Measurements from ENCODE around the gene AKAP4.

The AKAP4 gene, protein sequence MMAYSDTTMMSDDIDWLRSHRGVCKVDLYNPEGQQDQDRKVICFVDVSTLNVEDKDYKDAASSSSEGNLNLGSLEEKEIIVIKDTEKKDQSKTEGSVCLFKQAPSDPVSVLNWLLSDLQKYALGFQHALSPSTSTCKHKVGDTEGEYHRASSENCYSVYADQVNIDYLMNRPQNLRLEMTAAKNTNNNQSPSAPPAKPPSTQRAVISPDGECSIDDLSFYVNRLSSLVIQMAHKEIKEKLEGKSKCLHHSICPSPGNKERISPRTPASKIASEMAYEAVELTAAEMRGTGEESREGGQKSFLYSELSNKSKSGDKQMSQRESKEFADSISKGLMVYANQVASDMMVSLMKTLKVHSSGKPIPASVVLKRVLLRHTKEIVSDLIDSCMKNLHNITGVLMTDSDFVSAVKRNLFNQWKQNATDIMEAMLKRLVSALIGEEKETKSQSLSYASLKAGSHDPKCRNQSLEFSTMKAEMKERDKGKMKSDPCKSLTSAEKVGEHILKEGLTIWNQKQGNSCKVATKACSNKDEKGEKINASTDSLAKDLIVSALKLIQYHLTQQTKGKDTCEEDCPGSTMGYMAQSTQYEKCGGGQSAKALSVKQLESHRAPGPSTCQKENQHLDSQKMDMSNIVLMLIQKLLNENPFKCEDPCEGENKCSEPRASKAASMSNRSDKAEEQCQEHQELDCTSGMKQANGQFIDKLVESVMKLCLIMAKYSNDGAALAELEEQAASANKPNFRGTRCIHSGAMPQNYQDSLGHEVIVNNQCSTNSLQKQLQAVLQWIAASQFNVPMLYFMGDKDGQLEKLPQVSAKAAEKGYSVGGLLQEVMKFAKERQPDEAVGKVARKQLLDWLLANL

DNA sequence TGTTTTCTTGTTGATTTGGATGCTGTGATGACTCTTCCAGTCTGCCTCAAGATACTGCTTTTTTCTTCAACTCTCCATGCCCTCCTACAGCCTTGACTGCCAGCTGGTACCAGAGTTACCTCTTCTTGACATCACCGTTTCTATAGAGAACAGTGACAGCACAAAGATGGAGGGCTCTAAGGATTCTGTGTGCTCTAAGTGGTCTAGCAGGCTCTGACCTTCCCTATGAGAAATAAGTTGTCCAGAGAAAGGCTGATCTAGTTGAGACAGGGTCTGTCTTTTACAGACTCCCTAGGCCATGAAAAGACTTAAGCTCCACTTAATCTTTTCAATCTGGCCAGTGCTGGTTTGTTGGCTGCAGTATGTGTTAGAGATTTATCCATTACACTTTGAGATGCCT lies at the start of gene AKAP4:
Gene AKAP4, minus strand, starts transcription at position 101 of the 400 bp plus-strand sequence. CDS start 118 bp downstream, outside the sequence.
- DNase-seq, result no peak

DNA sequence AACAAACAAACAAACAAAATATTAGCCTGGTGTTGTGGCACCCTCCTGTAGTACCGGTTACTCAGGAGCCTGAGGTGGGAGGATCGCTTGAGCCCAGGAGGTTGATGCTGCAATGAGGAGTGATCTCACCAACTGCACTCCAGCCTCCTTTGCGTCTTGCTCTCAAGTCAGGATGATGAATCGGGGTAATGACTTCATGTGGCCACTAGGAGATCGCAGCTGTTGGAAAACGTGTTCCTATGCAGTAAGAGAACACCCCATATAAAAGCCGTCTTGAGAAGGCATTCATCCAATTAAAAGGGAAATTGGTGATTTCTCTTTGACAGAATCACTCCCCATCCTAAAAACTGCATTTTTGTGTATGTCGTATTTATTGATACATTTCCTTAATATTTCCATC lies 10.7 kb upstream of the AKAP4 start:
- DNase-seq, result no peak

GRCh38 chrX:50206753-50207152 lies 5.9 kb upstream of the AKAP4 start:
- no peak for DNase-seq

DNA sequence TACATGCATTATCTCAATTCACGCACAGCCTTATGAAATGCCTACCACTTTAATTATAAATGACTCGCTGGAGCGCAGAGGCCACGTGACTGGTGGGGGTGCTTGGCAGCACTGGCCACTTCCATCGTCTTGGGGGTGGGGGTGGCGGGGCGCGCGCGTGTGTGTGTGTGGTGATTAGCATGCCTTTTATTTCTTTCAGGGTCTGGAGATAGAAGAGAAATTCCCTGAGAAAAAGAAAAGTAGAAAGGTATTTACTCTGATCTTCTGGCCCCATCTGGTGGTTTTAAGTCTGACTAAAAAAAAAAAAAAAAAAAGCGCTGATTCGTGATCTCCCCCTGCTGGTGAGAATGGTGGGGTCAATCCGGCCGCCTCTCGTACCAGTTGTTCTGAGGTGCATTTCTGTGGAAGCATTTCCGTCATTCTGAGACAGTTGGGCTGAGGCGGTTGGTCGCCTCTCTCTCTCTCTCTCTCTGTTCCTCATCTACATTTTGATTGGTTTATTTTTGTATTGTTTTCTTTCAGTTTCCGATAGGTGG lies 3.6 kb upstream of the AKAP4 start, which contains the start of gene CCNB3:
Gene CCNB3, plus strand, starts transcription at position 402 of the 536 bp plus-strand sequence. CDS start 80,399 bp downstream, outside the sequence.
- DNase-seq, result peak; percentile 25

DNA sequence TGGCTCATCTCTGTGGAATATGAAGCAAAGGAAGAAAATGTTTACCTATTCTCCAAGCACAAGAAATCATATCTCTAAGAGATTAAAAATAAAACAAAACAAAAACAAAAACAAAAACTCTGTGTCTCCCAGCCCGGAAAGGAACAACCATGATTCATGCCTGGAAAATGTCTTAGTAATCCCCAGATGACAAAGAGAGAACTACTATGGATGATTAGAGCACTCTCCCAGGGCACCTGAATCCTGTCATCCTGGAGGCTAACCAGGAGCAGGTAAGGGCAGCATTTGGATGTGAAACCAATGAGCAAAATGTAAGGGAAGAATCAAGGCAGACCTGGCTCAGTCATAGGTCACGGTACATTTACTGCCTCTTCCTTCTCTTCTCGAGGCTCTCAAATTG lies 1.7 kb upstream of the AKAP4 start:
- DNase-seq, result no peak

GRCh38 chrX:50198348-50198747 lies 2.5 kb downstream of the AKAP4 start:
- DNase-seq, result no peak

DNA sequence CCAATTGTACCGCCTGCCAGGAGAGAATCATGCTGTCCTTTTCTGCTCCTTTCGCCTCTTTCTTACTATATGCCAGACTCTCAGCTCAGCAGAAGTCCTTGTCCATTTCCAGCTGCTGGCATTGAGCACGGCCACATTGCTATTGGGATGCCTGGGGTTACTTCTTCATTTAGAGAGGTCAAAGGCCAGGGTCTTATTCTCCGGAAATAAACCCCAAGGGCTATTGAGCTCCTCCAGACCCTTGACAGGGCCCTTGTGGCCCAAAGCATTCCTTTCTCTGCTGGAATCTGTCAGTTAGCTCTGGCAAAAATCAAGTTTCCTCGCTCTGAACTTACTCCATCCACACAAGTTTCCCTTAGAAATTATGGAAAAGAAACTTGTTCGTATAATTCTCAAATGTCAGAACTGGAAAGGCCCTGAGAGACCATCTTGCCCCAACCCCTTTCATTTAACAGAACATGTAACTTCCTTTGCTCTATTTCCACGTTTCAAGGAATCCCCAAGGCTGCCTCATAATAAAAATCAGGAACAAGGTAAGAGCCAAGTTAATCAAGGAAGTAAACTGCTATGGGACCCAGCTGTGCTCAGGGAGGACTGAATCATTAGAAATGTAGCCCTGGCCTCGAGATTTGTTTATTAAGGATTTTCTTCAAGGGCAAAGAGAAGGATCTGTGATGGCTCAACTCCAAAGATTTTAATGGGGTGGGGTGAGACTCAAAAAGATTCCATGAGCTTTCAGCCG lies 11.8 kb downstream of the AKAP4 start:
- no peak for DNase-seq

DNA sequence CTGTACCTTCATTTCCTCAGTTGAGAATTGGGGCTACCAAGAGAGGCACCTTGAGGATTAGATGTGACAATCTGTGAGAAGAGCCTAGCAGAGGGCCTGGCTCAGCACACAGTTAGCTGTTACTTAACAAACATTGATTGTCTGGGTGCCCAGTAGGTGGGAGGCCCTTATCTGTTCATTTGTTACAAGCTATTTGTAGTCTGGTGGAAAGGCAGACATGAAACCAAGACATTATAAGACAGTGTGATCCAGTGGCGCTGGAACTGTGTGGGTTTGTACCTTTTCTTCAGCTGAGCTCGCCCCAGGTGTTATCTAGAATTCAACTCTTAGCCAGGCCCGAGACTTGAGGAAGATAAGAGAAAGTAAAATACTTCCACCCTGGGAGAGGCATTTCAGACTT lies 16.9 kb downstream of the AKAP4 start:
- DNase-seq, result no peak

- DNase-seq, result no peak
Measured at GRCh38 chrX:50180073-50180940, 20.5 kb downstream of the AKAP4 start.

GRCh38 chrX:50169717-50170116 lies 31.1 kb downstream of the AKAP4 start:
- no peak for DNase-seq

DNA sequence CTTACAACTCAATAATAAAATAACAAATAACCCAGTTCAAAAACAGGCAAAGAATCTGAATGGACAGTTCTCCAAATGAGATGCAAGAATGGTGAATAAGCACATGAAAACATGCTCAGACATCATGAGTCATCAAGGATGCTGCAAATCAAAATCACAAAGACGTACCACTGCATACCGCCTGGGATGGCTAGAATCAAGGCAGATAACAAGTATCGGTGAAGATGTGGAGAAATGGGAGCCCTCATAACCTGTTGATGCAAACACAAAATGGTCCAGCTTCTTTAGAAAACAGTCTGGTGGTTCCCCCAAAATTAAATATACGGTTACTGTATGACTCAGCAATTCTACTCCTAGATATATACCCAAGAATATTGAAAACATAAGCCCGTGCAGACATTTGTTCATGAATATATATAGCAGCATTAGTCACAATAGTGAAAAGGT lies 32.5 kb downstream of the AKAP4 start:
- DNase-seq, result no peak

DNA sequence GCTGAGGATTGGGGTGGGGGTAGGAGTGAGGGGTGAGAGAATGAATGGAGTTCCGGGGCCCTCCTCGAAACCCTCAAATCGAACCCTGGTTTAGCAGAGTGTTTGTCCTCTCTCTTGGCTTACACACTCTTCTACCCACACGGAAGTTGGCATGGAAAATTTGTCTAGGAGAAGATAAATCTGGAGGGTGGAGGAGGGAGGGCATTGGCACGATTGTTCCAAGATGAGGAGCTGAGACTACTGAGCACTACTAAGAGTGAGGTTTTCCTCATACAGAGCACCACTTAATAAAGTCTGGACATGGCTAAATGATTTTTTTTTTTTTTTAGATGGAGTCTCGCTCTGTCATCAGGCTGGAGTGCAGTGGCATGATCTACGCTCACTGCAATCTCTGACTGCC lies 33.4 kb downstream of the AKAP4 start:
- DNase-seq, result no peak

GRCh38 chrX:50165727-50166126 lies 35.1 kb downstream of the AKAP4 start:
- DNase-seq, result no peak

- no peak for DNase-seq
Measured at GRCh38 chrX:50161127-50161526, 39.7 kb downstream of the AKAP4 start.

GRCh38 chrX:50158593-50158992 lies 42.2 kb downstream of the AKAP4 start:
- no peak for DNase-seq

- no peak for DNase-seq
Measured at GRCh38 chrX:50157545-50158135, 43.2 kb downstream of the AKAP4 start.

DNA sequence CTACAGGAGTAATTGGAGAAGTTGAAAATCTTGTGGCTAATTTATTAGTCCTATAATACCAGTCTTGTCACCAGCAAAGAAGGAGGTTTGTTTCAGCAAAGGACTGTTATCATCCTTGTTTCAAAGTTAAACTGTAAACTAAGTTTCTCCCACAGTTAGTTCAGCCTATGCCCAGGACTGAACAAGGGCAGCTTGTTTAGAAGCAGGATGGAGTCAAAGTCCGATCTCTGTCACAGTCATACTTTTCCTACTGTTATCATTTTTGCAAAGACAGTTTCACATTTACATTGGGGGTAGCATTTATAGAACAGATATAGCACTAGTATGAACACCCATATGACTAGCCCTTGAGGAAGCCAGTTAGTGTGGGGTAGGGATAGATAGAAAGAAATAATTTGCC lies 46.4 kb downstream of the AKAP4 start:
- no peak for DNase-seq

DNA sequence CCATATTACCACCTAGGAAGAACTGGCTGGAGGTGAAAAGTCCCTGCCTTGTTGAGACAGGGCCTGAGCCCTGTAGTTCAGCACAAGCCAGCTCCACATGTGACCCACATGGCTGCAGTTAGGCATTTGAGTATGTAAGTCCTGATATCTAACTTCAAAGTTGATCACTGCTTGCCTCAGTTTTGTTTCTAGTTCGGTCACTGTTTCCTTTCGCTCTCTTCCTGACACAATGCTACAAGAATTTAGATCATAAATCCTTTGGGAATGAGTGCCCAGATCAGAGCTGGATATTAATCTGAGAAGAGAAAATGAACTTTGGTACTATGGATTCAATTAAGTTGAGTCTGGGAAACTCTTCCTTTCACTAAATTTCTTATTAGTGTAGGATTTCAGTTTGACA lies 48.4 kb downstream of the AKAP4 start:
- no peak for DNase-seq

DNA sequence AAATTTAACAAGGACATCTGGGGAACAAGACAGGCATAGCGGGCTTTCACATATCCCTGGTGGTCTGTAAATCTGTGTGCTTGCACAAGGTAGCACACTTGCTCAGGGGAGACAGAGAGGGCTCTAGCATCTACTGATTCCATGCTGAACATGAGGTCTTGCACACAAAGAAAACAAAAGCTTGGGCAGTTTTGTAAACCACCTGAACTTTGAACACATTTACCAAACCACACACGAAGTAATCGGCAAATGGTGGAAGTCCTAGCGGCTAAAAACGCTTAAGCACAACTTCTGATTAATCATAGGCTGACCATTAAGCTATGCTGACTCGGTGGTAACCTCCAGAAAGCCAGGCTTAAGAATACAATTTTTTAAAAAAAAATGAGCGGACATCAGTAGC lies 52.8 kb downstream of the AKAP4 start:
- no peak for DNase-seq

Data from KG1 (cell line).